Limb (tissue), 2 donors: Measurements from ENCODE around the gene DHRSX.
"Not testable (repeated sequence)": the region's sequence is repeated elsewhere in the genome, so short reads cannot be mapped to it uniquely, and the experiment has no call there.

Experiments
- DNase-seq, 2 donors: peaks; one replicate each; pipeline ENCODE4 v3.0.0-alpha.2; 2016; ENCODE audit errors: extremely low spot score in 2 of 2

Gene DHRSX

DNA sequence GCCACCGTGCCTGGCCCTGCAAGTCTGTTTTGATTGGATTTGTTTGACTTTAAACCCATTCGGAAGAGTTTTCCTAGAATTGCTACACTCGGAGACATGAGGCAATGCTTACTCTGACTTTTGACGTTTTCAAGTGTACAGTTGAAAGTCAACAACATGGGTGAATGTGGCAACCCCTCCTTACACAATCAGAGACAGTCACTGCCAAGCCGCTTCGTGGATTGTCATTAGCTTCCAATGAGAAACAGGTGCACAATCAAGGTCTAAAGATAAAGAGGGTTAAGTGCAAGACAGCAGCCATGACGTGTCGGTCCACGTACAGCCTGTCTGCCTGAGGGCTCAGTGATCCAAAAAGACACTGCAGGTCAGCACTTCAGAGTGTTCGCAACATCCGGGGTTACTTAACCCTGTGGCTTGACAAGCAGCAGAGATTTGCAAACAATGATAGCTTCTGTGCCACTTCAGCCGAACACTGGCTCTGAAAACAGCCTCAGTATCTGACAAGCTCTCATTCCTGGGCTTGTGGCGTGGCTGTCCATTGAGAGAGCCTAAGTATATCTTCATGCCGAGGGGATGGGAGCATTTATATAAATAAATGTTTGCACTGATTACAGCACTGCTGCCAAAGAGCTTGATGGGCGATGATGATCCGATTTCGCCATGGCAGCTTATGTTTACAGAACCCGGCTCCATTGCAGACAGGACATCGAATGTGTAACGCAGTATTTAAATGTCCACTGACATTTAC lies 180.0 kb downstream of the DHRSX start:
- peak in 1 of 2 donors; percentile 31 for DNase-seq

DNA sequence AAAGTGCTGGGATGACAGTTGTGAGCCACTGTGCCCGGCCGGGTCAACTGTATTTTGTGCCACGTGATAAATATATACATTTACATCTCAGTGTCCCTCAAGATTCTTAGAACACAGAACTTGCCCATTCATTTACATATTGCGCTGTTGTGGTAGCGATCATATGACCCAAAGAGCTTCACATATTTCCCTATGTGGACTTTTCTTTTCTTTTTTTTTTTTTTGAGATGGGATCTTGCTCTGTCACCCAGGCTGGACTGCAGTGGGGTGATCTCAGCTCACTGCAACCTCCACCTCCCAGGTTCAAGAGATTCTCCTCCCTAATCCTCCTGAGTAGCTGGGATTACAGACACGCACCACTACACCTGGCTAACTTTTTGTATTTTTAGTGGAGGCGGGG lies 180.7 kb downstream of the DHRSX start:
- no peak for DNase-seq

DNA sequence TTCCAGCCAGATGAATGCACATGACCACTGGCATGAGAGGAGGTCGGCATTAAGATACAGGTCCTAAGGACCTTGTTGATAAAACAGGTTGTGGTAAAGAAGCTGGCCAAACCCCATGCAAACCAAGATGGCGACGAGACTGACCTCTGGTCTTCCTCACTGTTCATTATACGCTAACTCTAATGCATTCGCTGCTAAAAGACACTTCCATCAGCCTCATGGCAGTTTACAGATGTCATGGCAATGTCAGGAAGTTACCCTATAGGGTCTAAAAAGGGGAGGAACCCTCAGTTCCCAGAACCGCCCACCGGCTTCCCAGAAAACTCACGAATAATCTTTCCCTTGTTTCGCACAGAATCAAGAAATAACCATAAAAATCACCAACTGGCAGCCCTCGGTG lies 182.4 kb downstream of the DHRSX start:
- no peak for DNase-seq

GRCh38 chrX:2317527-2318055 lies 183.2 kb downstream of the DHRSX start:
- no peak for DNase-seq

GRCh38 chrX:2316534-2316933 lies 184.2 kb downstream of the DHRSX start:
- no peak for DNase-seq

DNA sequence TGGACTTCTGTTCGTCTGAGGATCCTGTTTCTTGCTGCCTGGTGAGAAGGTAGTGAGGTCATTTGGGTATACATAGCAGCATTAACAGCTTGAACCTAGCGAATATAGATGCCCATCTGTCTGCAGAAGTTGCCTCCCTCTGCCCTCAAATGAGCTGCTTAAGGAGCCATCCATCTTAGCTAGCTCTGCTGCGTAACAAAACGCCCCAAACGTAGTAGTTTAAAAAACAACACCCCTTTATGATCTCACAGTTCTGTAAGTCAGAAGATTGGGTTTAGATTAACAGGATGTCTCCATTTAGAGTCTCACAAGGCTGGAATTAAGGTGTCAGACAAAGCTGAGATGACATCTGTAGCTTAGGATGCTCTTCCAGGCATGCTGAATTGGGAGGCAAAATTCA lies 185.3 kb downstream of the DHRSX start:
- no peak for DNase-seq

DNA sequence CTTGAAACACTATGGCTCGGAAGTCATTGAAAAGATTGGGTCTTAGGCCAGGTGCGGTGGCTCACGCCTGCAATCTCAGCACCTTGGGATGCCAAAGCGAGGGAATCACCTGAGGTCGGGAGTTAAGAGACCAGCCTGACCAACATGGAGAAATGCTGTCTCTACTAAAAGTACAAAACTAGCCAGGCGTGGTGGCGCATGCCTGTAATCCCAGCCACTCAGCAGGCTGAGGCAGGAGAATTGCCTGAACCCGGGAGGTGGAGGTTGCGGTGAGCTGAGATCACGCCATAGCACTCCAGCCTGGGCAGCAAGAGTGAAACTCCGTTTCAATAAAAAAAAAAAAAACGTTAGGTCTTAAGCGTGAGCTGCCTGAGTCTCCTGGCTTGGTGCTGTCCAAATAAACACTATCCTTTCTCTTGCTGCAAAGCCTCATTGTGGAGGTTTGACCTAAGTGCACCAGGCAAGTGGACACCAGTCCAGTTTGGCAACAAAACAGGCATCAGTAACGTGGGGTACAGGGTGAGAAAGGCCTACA lies 185.9 kb downstream of the DHRSX start:
- DNase-seq, result no peak

- no peak for DNase-seq
Measured at GRCh38 chrX:2313864-2314640, 186.7 kb downstream of the DHRSX start.

DNA sequence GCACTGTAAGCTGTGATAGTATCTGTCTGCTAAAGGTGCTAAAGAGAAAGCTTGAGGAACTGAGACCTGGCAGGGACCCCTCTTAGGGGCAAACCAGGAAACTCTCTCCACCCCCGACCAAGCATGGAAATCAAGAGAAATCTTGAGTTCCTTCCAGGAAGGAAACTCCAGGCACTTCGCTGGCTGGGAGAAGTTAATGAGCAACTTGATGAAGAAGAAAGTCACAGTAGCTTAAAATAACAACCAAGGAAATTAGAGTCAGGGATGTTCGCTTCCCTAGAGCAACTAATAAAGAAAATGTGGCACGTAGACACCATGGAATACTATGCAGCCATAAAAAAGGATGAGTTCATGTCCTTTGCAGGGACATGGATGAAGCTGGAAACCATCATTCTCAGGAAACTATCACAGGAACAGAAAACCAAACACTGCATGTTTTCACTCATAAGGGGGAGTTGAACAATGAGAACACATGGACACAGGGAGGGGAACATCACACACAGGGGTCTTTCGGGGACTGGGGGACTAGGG lies 188.7 kb downstream of the DHRSX start:
- not testable (repeated sequence) for DNase-seq

- DNase-seq, result peak in 1 of 2 donors; percentile 29
Measured at GRCh38 chrX:2311501-2311900, 189.3 kb downstream of the DHRSX start.

GRCh38 chrX:2301901-2302300 lies 198.9 kb downstream of the DHRSX start:
- DNase-seq, result no peak

DNA sequence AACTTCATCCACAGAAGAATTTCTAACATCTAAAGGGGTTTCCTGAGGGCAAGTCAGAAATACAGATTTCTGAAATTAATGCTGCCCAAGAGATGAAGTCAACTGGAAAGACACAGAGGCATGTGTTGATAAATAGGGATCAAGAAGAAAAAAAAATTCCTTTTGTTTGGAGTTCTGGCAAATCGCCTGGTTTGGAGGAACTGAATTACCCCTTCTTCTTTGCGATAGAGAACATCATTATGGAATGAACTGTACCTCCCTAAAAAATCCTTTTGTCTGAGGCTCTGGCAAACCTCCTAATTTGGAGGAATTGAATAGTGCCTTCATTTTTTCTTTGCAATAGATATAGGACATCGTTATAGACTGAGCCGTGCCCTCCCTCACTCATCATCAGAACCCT lies 200.9 kb downstream of the DHRSX start:
- no peak for DNase-seq

DNA sequence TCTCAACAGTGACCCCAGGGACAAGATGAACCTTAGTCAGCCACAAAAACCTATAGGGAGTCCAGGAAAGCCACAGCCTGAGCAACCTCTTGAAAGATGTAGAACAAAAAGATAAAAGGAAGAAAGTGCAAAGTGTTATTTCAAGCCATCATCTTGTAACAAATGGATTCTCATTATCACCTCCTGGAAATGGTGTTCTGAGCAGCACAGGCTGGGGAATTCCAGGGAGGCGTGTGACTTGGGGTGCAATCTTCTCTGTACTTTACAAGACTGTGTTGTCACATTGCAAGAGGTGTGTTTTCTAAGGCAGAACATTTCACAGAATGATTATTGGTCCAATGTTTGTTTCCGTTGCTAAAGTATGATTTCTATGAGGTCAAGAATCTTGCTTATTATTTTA lies 214.0 kb downstream of the DHRSX start:
- no peak for DNase-seq

DNA sequence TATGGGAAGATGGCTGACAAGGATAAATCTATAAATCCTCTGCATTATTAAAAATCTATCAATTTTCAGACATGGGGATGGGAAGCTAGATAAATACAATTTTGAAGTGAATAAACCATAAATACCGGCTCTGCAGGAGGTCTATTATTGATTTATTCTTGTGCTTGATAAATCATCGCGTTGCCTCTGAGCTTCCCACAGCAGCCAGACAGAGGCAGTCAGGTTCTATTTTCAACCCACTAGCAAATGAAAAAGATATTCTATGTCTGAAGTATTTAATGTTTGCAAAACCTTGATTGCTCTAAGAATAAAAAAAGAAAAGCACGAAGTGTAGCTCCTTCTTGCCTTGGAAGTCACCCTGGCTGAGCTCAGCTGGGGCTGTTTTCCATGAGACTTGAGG lies 216.2 kb downstream of the DHRSX start:
- DNase-seq, result no peak

DNA sequence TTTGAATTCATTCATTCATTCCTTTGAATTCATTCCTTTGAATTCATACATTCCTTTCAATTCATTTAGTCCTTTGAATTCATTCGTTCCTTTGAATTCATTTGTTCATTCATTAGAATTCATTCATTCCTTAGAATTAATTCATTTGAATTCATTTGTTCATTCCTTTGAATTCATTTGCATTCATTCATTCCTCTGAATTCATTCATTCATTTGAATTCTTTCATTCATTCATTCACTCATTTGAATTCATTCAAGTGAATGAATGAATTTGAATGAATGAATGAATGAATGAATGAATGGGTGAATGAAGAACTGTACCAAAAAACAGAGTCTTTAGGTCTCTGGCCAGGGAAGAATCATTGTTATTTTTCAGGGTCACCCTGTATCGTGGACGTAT lies 216.6 kb downstream of the DHRSX start:
- DNase-seq, result no peak

DNA sequence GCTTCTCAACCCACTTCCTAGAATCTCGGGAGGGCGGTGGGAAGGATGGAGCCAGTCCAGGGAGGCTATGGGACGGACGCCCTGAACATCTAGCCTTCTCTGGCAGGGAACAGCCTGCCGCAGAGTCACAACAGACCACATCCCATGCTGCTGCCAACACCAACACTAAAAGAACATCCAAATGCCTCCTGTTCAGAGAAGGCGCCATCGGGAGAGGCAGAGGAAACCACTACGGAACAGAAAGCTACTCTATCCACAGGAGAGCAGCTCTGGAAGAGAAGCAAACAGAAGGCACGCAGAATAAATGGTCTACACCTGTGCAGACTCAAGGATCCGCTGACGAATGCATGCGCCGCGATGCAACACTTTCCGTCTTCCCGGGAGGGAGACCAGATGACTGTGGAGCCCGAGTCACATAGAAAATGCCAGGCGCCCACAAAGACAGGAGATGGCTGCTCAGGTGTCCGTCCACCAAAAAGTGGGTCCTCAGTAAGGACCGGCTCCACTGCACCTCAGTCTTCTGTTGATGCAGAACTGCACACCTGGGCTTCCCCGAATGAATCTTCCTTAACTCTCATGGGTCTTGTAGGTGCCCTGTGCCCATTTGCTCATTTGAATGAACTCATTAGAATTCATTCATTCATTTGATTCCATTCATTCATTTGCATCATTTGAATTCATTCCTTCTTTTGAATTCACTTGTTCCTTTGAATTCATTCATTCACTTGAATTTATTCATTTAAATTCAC lies 217.5 kb downstream of the DHRSX start:
- DNase-seq, result no peak

- no peak for DNase-seq
Measured at GRCh38 chrX:2282490-2283090, 218.2 kb downstream of the DHRSX start.

DNA sequence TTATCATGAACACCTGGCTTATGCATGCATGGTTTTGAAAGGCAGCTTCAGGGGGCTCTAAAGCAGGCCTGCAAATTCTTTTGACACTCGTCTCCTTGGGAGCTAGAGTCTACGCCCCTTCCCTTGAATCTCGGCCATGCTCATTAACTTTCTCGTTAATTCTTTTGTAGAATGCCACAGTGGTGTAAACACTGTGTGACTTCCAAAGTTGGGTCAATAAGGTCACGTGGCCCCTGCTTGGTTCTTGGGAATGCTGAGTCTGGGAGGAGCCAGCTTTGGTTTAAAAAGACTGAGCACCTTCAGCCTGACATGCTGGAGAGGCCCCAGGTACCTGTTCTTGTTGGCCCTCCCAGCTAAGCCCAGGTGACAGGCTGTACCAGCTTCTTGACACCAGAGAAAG lies 228.4 kb downstream of the DHRSX start:
- no peak for DNase-seq

- not testable (repeated sequence) for DNase-seq
Measured at GRCh38 chrX:2271595-2271994, 229.2 kb downstream of the DHRSX start.

- DNase-seq, result not testable (repeated sequence)
Measured at GRCh38 chrX:2270783-2271182, 230.0 kb downstream of the DHRSX start.

- DNase-seq, result no peak
Measured at GRCh38 chrX:2267890-2268289, 232.9 kb downstream of the DHRSX start.
